ENCODE data around the gene SNIP1.

- TF ChIP-seq CTCF (IDR thresholded peaks at IDR 0.05; ENCODE audit: low read depth, low read length) (no peak), EZH2phosphoT487 (IDR thresholded peaks at IDR 0.05; ENCODE audit: low read depth) (no peak)
Measured at GRCh38 chr1:37575692-37576091, 21.6 kb upstream of the SNIP1 start.

Measured in OCI-LY3 (cell line).